ENCODE measurements around the gene NARF.
A peak's percentile ranks its signal among the peaks of the same experiment; 100 is the strongest.
"Not testable (repeated sequence)": the region's sequence is repeated elsewhere in the genome, so short reads cannot be mapped to it uniquely, and the experiment has no call there.

The NARF gene

DNA sequence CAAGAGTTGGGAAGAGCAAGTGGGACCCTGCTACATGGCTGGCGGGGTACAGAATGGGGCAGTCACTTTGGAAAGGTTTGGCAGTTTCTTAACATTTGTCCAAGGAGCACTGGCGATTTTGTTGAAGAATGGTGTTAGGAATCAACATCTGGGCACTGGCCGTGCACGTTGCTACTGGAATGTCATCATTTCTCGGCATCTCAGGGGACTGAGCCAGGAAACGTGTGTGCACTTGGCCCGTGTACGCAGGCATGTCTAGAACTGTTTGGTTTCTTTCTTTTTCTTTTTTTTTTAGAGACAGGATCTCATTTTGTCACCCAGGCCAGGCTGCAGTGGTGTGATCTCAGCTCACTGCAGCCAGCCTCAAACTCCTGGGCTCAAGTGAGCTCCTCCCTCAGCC, 43.7 kb downstream of the NARF start:
- DNase-seq (ENCODE audit: insufficient read length, low spot score) (no peak), FAIRE-seq (no peak)
- TF ChIP-seq POLR2A (IDR thresholded peaks at IDR 0.05; ENCODE audit: low read depth, low read length): no peak

DNA sequence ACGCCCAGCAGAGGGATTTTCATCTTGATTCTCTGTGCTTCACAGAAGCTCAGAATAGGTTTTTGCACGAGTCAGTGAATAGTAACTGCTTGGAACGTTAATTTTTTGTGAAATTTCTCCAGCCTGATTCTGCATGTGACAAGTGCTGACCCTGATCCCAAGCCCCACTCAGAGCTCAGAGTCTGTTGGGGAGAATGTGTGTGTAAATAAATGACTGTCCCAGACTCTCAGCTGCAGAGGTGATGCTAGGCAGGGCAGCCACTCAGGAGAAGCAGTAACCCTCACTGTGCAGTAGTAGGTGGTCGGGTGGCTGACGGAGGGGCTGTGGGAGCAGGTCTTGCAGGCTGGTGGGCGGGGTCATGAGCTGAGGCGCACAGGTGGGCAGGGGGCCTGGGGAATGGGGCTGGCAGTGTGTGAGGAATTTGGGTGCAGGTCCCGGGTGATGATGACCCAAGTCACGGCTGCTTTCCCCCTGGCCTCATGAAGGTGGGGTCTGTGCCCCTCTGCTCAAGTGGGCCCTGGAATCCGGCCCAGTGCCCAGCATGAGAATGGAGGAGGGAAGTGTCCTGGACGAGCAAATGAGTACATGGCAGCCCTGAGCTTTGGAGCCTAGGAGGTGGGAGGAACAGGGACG, 44.7 kb downstream of the NARF start:
- TF ChIP-seq POLR2A (IDR thresholded peaks at IDR 0.05; ENCODE audit: low read depth, low read length): no peak

DNA sequence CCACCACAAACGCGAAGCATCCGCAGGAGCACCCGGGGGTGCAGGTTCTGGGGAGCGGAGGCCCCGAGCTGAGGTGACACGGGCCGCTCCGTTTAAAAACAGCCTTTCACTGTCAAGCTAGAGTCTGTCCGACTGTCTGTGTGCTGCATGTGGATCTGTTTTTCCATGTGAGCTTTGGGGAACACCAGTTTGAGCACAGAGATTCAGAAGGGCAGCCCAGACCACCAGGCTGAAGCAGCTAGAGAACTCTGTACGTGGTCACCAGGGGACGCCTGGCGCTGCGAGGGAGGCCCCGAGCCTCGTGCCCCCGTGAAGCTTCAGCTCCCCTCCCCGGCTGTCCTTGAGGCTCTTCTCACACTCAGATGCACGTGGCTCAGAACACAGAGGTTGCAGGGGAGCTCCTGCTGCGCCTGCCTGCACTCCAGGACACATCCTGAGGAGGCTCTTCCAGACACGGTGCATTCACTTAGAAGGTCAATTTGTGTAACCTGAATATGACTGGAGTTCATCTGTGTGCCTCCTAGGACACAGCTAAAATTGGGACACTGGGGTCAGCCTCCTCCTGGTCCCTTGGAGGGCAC, 45.3 kb downstream of the NARF start:
- DNase-seq (ENCODE audit: insufficient read length, low spot score) (no peak), FAIRE-seq (no peak)
- no peak for TF ChIP-seq POLR2A (IDR thresholded peaks at IDR 0.05; ENCODE audit: low read depth, low read length)

More for the DNA sequence above, 44.7 kb downstream of the NARF start:
- DNase-seq (ENCODE audit: insufficient read length, low spot score): no peak
- FAIRE-seq: no peak

DNA sequence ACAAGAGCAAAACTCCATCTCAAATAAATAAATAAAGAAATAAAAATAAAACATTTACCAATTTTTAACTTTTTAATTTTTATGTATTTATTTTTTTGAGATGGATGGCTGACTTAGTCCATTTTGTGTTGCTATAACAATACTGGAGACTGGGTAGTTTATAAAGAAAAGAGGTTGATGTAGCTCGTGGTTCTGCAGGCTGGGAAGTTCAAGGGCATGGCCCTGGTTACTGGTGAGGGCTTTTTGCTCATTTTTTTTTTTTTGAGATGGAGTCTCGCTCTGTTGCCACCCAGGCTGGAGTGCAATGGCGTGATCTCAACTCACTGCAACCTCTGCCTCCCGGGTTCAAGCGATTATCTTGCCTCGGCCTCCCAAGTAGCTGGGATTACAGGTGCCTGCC, 46.8 kb downstream of the NARF start:
- DNase-seq (ENCODE audit: insufficient read length, low spot score): no peak
- TF ChIP-seq POLR2A (IDR thresholded peaks at IDR 0.05; ENCODE audit: low read depth, low read length): no peak
- FAIRE-seq: no peak

DNA sequence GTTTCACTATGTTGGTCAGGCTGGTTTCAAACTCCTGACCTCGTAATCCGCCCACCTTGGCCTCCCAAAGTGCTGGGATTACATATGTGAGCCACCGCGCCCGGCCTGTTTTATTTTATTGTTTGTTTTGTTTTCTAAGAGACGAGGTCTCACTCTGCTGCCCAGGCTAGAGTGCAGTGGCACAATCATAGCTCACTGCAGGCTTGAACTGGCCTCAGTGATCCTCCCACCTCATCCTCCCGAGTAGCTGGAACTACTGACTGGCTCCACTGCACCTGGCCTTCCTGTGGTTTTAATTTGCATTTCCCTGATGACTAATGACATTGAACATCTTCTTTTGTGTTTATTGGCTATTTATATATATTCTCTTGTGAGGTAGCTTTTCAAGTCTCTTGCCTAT, 47.9 kb downstream of the NARF start:
- not testable (repeated sequence) for FAIRE-seq

DNA sequence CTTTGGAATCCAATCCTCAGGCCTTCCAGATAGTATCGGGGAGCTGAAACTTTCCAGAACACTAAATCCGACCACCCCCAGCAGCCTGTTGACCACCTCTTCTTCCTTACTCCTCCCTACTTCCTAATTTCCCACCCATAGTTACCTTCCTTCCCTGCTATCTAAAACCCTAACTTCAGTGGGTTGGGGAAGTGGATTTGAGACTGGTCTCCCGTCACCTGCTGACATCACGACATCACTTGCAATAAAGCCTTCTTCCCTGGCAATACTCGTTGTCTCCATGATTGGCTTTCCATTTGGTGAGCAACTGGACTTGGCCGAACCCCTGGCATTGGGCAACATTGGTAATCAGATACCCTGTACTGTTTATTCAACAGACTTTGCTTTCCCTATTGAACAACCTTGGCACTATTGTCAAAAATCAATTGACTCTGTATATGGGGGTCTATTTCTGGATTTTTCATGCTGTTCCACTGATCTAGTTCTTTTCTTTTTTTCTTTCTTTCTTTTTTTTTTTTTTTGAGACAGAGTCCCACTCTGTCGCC, 49.2 kb downstream of the NARF start:
- no peak for TF ChIP-seq POLR2A (IDR thresholded peaks at IDR 0.05; ENCODE audit: low read depth, low read length)
- DNase-seq (ENCODE audit: insufficient read length, low spot score): no peak
- no peak for FAIRE-seq

More for the DNA sequence above, 47.9 kb downstream of the NARF start:
- not testable (repeated sequence) for DNase-seq (ENCODE audit: insufficient read length, low spot score)

DNA sequence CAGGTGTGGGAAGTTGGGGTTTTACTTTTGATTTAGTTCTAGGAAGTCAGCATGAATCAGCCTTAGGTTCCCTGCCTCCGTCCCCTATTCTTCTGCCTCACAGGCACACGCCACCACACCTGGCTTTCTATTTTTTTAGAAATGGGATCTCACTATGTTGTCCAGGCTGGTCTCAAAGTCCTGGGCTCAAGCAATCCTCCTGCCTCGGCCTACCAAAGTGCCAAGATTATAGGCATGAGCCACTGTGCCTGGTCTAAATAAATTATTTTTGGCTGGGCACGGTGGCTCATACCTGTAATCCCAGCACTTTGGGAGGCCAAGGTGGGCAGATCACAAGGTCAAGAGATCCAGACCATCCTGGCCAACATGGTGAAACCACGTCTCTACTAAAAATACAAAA, 53.1 kb downstream of the NARF start:
- FAIRE-seq; DNase-seq (ENCODE audit: insufficient read length, low spot score): not testable (repeated sequence)

DNA sequence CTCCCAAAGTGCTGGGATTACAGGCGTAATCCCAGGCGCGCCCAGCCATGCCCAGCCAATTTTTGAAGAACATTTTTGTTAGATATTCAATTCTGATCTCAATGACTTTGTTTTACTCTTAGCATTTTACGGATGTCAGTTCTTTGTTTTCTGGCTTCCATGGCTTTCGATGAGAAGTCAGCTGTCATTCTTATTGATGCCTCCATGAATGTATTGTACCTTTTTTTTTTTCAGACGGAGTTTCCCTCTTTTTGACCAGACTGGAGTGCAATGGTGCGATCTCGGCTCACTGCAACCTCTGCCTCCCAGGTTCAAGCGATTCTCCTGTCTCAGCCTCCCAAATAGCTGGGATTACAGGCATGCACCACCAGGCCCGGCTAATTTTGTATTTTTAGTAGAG, 55.3 kb downstream of the NARF start:
- not testable (repeated sequence) for DNase-seq (ENCODE audit: insufficient read length, low spot score); FAIRE-seq

DNA sequence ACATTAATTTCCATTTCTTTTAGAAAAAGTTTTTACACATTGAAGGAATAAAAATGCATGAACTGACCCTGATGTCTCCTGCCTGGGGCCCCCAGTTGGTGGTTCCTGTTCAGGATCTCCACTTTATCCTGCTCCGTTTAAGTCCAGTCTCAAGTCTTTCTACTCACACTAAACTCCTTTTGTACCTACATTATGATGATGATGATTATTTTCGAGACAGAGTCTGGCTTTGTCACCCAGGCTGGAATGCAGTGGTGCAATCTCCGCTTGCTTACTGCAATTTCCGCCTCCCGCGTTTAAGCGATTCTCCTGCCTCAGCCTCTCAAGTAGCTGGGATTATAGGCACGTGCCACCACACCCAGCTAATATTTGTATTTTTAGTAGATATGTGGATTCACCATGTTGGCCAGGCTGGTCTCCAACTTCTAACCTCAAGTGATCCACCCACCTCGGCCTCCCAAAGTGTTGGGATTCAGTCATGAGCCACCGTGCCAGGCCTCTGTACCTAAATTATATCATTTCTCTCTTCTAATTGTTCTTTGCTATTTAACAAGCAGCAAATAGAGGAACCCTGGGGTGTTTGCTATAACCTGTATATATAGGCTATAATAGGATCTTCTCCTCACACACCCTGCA, 58.8 kb downstream of the NARF start:
- no peak for FAIRE-seq

DNA sequence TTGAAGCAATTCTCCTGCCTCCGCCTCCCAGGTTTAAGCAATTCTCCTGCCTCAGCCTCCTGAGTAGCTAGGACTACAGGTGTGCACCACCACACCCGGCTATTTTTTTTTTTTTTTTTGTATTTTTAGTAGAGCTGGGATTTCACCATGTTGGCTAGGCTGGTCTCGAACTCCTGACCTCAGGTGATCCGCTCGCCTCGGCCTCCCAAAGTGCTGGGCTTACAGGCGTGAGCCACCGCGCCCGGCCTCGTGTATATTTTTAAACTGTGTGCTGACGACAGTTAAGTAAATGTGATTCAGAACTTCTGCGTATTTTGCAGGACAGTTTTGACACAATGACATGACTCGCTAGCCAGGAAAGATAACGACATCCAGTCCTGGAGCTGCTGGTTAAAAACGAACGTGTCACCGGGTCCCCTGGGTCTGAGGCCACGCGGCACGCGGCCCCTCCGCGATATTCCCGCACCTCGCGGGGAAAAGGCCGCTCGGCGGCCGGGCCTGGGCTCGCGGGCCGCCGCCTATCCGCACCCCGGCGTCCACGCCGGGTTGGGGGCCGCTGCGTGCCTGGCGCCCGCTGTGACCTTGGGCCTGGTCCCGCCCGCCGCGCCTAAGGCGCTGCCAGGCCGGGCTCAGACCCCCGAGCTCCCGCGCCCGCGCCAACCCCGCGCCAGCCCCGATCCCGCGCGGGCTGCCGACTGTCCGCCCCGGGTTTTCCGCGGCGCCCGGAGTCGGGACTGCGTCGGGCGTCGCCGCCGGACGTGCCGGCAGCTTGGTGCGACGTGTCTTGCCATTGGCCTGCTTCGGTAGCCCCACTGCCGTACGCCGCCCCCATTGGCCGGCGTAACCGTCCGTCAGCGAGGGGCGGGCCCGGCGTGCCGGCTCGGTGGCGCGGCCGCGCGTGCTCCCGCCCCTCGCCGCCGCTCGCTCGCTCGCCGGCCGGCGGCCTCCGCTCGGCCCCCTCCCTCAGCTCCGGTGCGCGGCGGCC, 60.6 kb downstream of the NARF start, which contains the start of gene FOXK2:
Gene FOXK2, plus strand, starts transcription at position 907 of the 985 bp plus-strand sequence. CDS start 157 bp downstream, outside the sequence.
- DNase-seq (ENCODE audit: insufficient read length, low spot score) (peak; percentile 99), FAIRE-seq (no peak)
- peak; percentile 62 for TF ChIP-seq POLR2A (IDR thresholded peaks at IDR 0.05; ENCODE audit: low read depth, low read length)

More for the DNA sequence above, 58.8 kb downstream of the NARF start:
- DNase-seq (ENCODE audit: insufficient read length, low spot score): no peak
- TF ChIP-seq POLR2A (IDR thresholded peaks at IDR 0.05; ENCODE audit: low read depth, low read length): no peak

DNA sequence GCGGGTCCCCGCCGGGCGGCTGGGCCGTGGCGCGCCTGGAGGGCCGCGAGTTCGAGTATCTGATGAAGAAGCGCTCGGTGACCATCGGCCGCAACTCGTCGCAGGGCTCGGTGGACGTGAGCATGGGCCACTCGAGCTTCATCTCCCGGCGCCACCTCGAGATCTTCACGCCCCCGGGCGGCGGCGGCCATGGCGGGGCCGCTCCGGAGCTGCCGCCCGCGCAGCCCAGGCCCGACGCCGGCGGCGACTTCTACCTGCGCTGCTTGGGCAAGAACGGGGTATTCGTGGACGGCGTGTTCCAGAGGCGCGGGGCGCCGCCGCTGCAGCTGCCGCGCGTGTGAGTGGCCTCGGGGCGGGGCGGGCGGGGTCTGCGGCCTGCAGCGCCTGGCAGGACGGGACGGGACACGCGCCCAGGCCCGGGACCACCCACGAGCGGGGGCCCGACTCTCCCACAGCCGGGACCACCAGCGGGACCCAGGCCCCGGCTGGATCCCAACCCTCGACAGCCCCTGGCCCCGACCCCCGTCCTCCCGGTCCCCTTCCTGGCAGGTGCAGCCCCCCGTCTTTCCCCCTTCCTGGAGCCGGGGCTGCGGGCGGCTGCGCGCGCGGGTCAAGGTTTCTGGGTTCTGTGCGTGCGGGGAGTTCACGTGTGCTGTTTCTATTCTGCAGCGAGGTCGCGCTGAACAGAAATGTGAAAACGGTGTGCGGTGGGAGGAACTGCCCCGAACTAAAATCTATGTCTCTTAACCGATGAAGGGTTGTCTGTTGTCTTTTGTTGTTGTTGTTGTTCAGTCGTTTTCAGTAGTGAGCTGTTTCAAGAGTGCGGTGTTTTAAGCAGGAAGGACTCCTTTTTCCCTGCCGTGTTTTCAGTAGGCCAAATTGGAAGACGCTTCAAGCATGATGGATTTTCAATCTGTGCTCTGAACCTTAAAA, 61.7 kb downstream of the NARF start:
- DNase-seq (ENCODE audit: insufficient read length, low spot score) (no peak), FAIRE-seq (no peak)
- no peak for TF ChIP-seq POLR2A (IDR thresholded peaks at IDR 0.05; ENCODE audit: low read depth, low read length)

DNA sequence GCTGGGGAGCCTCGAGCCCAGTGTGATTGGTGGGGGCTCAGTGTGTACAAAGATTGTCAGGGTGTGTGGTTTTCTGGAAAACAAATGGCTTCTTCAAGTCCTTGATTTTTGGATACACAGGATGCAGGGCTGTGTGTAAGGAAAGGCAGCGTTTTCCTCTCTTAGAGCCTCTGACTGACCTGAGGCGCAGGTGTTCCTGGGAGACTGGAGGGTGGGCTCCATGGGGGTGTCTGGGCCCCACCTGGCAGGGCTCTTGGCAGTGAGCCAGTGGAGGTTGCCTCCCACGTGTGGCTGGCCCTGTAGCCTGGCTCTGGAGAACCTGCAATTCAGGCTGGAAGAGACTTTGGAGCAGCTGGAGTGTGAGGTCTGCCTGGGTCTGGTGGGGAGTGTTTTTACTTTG, 66.0 kb downstream of the NARF start:
- no peak for FAIRE-seq

DNA sequence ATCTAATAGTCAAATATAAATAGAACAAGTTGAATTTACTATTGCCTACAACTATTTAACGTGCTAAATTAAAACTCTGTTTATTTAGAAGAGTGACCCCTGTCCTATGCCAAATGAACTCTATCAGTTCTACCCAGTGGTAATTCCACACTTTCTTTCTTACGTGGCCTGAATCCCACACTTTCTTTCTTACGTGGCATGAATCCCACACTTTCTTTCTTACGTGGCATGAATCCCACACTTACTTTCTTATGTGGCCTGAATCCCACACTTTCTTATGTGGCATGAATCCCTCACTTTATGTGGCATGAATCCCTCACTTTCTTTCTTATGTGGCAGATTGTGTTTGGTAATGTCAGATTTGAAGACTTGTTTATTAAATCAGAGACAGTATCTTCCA, 67.2 kb downstream of the NARF start:
- FAIRE-seq (no peak), DNase-seq (ENCODE audit: insufficient read length, low spot score) (no peak)
- no peak for TF ChIP-seq POLR2A (IDR thresholded peaks at IDR 0.05; ENCODE audit: low read depth, low read length)

More for the DNA sequence above, 66.0 kb downstream of the NARF start:
- no peak for DNase-seq (ENCODE audit: insufficient read length, low spot score)
- no peak for TF ChIP-seq POLR2A (IDR thresholded peaks at IDR 0.05; ENCODE audit: low read depth, low read length)
